ENCODE measurements around the gene DEPP1.

Gene DEPP1

GRCh38 chr10:44965651-44966097 is 12.9 kb downstream of the DEPP1 start:
- no peak for DNase-seq

DNA sequence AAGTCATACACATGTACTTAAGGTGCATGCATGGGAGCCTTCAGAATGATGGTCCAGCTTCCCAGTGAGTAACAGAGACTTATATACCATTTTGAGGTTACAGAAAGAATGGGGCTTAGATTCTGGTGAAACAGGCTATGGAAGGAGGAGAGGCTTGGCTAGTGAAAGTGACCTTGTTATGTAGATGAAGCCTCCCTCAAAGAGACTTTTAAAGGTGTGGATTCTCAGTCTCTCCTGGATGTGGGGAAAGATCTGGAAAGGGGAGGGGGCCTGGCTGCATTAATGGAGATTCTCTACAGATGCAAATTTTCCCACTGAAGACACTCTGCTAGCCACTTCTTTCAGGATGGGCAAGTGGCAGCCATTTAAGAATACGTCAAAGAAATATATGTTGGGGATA is 13.5 kb downstream of the DEPP1 start:
- DNase-seq: no peak

DNA sequence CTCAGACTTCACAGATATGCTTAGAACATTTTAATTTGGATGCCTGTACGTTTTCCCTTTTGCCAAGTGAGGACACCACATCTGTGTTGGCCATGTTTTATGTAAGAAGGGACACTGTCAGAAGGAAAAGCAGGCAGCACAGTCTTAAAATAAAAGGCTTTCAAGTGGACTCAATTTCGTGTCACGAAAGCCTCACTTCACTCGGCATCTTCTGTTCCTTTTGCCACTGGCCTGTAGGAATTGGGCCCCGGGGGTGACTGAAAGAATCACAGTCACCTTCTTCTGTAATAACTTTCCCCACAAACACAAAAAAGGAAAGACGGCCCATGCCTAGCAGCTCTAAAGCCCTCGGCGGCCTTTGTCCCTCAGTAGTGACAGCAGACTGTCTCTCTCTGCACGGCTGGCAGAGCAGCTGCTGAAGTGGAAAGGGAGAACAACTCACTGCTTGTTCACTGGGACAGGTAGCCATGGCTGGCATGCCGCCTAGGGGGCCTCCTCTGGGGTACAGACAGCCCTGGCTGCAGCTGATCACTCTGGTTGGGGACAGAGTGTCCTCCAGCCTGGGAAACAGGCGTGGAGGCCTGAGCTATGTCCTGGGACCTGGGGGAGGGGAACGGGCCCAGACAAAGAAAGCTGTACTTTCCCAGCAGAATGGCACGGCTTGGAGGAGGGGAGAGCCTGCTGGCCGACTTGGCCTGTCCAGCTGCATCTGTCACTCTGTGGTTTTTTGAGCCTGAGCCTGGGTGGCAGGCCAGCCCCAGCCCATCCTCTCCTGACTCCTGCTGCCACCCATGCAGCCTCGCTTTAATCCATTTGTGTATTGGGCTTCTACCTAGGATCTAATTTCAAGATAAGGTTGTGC is 14.6 kb downstream of the DEPP1 start:
- DNase-seq: no peak

DNA sequence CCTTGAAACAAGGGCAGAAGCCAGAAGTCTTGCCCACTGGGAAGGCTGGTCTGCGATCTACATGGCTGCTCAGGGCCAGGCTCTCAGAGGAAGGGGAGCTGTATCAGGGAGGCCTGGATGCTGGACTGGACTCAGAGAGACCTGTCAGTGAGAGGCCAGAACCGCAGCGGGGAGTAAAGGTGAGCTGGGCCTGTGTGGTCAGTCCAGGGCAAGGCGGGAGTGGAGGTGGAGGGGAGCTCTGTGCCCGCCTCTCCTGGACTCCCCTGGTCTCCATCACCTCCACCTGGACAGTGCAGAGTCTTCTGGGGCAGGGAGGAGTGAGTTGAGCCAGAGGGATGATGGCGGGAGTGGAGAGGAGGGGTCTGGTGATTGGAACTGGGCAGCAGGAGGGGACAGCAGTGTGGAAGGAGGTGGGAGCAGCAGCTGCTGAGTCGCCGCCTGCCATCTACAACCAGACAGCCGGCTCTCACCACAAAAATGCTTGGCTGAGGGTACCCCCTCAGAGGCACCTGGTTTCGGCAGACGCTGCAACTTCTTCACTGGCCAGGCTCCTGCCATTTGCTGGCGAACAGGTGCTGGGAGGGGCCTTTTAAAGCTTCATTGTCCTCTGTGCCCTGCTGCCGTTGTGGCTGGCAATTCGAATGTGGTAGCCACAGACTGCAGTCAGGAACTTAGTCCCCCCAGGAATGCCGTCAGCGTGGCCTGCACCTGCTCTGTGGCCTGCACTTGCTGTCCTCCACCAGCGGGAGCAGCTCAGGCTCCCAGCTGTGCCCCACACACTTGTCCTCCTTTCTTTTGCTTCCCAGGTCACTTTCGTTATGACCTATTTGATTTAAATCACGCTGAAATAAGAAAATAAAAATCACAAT is 15.5 kb downstream of the DEPP1 start:
- DNase-seq: no peak

GRCh38 chr10:44961931-44962750 is 16.5 kb downstream of the DEPP1 start:
- no peak for DNase-seq

DNA sequence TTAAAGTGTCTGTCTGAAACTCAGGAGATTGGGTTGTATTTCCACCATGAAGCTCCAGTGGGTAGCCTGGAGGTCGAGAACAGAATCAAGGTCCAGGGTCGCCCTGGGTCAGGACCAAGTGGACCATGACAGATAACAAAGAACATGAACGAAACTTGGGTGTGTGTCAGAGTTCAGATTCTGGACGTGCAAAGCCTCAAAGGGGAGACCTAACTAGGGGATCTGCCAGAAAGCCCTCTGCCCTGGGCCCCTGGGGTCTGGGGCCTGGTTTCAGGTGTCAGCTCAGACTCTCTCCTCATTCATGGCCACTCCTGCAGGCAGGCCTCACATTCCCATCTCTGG is 17.4 kb downstream of the DEPP1 start:
- no peak for DNase-seq

- no peak for DNase-seq
Observed at GRCh38 chr10:44960482-44961229, 18.0 kb downstream of the DEPP1 start.

DNA sequence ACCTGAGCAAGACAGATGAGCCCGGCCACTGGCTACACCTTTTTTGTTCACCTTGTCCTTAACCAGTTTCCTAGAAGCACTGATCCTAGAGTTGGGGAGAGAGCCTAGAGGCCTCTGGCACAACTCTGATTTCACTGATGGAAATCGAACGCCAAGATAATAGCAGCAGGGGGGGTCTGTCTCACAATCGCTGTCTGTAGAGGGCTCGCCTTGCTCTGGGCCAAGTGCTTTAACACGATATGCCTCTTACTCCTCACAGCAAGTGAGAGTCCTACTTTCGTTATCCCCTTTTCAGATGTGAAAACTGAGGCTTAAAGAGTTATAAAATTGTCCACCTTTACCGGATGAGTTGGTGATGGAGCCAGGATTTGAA is 18.5 kb downstream of the DEPP1 start:
- no peak for DNase-seq

- DNase-seq: peak; percentile 94 to 95
Observed at GRCh38 chr10:44959247-44960087, 19.1 kb downstream of the DEPP1 start, which contains the start of gene RASSF4. Gene RASSF4 (plus strand): TSS chr10:44959802. CDS start chr10:44970203, 10,401 bp downstream.

DNA sequence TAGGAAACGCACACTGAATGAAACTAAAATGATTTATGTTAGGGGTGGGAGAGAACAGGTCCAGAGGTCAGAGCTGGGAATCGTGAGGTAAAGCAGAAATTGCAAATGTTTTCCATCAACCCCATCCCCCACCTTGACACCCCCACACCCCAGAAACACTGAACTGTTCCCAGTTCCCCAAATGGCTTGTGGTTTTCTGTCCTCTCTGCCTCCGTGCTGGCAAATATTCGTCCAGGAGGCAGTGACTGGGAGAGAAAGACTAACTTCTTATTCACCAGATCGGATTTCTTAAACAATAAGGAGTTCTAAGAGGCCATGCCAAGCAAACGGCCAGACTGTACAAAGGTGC is 19.7 kb downstream of the DEPP1 start:
- no peak for DNase-seq

DNA sequence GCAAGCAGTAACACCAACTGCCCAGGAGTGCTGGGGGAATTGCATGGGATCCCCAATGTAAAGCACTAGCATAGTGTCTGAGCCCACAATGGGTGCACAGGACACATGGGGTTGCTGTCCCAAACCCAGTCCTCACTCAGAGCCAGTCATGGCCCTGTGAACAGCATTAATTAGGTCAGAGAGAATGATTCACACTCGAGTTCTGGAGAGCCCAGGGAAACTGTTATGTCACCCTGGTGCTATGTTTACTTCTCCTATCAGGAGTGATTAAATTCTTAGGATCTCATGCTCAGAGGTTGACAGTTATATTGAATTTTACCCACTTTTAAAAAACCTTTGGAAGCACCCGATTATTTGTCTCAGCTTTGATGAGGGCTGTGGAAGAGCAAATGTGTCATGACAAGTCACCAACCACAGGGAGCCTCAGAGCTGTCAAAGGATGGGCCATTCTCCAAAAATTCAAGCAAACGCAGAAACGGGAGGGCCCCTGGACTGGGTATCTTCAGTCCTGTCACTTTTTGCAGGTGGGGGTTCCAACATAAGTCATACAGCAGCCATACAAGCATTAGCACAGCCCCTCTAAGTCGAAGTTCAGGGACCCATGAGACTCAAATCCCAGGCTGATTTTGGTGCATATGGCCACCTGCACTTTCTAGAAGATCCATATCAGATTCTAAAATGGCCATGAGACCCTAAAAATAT is 20.3 kb downstream of the DEPP1 start:
- no peak for DNase-seq

- DNase-seq: no peak
Observed at GRCh38 chr10:44956717-44957706, 21.6 kb downstream of the DEPP1 start.

DNA sequence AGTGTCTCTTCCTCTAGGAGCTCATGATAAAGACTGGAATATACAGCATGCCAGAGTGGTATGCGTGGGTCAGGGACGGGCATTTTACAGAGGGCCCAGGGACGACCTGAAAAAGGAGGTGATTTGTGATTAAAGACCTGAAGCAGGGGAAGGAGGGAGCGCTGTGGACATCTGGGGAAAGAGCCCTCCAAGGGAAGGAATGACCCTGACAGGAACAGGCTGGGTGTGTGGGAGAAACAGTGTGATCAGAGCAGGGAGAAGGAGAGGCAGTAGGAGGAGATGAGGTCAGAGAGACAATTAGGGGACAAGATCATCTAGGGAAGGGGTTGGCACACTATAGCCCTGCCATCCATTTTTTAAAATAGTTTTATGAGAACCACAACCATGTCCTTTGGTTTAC is 22.4 kb downstream of the DEPP1 start:
- no peak for DNase-seq

DNA sequence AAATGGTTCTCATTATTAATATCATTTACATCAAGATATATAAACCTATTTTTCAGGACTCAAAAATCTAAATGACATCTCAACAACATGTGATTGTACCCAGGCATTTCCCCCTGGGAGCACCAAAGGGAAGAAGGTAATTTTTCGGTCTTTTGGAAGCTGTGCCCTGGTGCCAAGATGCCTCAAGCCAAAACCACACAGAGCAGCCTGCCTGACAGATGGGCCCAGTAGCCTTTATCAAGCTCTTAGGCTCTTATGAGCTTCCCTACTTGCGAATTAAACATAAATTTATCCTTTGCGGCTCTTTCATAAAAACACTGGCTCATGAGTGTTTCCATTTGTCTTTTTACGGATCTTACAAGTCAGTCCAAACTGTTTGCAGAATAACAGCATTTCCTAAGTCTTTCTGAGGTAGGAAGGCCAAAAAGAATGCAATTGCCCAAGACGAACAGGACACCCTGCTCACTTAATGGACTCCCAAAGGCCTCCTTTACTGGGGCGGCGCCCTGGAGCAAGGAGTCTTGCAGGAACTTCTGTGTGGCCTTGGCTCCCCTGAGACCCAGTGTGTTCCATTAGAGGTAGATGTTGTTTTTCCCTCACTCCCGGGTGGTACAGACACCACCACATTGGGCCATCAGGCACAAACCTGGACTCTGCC is 23.1 kb downstream of the DEPP1 start:
- no peak for DNase-seq

- no peak for DNase-seq
Observed at GRCh38 chr10:44954962-44955361, 23.6 kb downstream of the DEPP1 start.

- no peak for DNase-seq
Observed at GRCh38 chr10:44954042-44954441, 24.6 kb downstream of the DEPP1 start.

DNA sequence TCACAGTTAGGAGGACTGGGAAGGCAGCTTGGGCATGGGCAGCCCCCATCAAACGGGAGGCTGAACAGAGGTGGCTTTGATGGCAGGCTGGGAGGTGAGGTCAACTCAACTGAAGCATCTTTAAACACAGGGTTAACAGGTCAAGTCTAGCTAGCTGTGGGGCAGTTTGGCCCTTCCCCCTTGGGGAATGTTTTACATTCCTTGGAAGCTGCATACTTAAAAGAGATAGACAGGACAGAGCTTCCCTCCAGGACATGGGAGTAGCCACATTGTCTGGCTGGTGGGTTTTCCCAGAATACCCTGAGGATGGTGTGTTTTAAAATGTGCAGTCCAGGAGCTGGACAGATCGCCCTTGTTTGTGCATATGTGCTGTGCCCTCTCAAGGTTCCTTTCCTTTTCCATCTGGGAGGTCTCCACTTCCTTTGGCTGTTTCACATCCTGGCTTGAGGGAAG is 25.8 kb downstream of the DEPP1 start:
- DNase-seq: no peak

GRCh38 chr10:44951576-44952226 is 26.9 kb downstream of the DEPP1 start:
- no peak for DNase-seq

All from activated T-cell treated with anti-CD3 and anti-CD28 coated beads, Interleukin-2, amount 50 U/mL, for 48 hours (primary cell).